Activated CD4-positive, alpha-beta T cell treated with anti-CD3 and anti-CD28 coated beads for 48 hours (primary cell): ENCODE measurements around the gene CIB1.
A peak's percentile ranks its signal among the peaks of the same experiment; 100 is the strongest.
"Not testable (repeated sequence)": the region's sequence is repeated elsewhere in the genome, so short reads cannot be mapped to it uniquely, and the experiment has no call there.

Experiments
- DNase-seq: peaks from one replicate; pipeline ENCODE4 v3.0.0-alpha.2; 2020

The CIB1 gene

DNA sequence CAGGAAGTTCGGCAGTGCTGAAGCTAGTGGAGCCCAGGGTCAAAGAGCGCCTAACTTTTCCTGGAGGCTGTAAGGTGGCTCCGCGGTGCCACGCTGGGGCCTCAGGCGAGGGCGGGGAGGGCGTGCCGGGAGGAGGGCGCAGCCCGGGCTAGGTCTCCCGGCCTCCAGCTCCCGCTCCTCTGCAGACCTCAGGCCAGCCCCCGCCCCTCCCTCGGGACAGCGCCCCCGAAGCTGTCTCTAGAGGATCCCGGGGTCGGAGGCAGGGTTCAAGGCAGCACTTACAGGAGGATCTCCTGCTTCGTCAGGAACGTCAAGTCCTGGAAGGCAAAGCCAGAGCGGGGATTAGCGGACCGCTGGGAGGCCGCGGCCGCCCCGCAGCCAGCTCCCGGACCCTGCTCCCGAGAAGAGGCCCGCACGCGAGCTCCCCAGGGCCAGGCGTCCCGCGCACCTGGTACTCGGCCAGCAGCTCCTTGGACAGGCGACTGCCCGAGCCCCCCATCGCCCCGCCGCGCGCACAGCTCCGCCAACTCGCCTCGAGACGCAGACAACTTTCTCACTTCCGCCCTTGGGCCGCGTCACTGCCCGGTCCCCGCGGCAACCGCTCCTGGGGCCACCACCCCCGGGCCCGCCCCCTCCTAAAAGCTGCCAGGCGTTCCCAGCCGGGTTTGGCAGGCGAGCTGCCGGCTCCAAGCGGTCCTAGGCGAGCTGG is at the start of gene CIB1:
Gene CIB1 (minus strand): TSS at position 555 of the 709 bp plus-strand sequence. CDS start 56 bp downstream, at position 499.
- peak; percentile 98 for DNase-seq

DNA sequence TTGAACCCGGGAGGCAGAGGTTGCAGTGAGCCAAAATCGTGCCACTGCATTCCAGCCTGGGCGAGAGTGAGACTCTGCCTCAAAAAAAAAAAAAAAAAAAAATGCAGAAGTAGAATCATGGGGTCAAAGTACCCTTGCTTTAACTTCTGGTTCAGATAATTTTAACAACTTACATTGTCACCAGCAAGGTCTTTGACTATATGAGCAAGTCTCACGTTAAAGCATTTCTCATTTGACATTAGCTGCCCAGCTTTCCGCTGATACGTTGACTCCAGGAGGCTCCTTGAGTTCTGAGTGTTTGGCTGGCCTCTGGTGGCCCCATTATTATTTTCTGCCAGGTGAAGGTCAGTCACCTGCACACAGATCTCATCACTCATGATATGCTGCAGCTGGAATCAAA is 47.9 kb upstream of the CIB1 start:
- DNase-seq, result not testable (repeated sequence)

DNA sequence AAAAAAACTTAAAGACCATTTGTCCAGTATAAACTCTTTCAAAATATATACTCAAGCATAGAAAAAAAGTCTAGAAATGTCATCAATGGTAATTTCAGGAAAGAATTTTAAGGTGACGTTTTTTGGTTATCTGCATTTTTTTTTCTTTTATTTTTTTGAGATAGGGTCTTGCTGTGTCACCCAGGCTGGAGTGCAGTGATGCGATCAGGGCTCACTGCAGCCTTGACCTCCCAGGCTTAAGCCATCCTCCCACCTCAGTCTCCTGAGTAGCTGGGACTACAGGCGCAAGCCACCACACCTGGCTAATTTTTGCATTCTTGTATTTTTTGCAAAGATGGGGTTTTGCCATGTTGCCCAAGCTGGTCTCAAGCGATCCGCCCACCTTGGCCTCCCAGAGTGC is 47.0 kb upstream of the CIB1 start:
- not testable (repeated sequence) for DNase-seq

GRCh38 chr15:90278467-90278866 is 44.7 kb upstream of the CIB1 start:
- not testable (repeated sequence) for DNase-seq

DNA sequence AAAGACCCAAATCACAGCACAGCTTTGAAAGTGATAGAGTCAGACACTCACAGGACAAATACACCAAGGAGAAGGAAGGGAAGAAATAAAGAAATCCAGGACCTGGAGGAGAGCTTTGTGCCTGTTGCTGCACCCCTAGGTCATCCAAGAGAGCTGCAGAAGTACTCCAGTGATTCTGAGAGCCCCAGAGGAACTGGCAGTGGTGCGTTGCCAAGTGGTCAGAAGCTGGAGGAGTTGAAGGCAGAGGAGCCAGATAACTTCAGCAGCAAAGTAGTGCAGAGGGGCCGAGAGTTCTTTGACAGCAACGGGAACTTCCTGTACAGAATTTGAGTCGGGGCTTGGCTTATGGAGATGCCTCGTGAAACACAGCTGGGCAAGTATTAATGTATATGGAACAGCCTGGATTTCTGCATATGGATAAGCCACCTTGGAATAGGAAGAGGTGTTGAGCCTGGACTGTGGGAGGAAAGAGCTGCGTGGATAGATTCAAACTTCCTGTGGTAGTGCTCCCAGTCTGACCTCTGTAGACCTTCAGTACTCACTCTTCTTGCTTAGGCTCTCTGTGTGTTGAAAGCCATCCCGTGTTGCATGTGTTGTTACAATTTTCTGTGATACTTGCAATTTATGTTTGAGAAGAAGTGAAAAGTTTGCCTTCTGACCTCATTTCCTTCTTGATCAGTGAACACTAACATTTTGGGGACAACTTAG is 37.9 kb upstream of the CIB1 start:
- no peak for DNase-seq

GRCh38 chr15:90270502-90271150 is 36.9 kb upstream of the CIB1 start:
- DNase-seq, result no peak

DNA sequence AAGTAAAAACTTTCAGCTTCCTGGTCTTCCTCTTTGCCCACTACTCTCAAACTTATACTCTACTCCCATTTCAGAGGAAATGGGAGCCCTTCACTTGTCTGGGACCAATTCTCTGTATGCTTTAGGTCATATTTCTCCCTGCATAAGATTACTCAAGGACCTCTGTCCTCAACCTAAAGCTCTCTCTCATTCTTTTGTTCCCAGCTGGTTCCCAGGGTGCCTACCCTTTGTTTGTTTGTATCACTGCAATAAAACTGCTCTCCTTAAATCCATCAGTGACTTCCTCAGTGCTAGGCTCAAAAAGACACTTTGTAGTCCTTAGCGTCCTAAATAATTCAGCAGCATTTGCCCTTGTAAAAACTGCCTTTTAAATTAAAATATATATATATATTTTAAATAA is 34.7 kb upstream of the CIB1 start:
- no peak for DNase-seq

- peak; percentile 48 for DNase-seq
Observed at GRCh38 chr15:90266485-90266884, 32.7 kb upstream of the CIB1 start.

- DNase-seq, result peak; percentile 62
Observed at GRCh38 chr15:90266061-90266431, 32.3 kb upstream of the CIB1 start.

DNA sequence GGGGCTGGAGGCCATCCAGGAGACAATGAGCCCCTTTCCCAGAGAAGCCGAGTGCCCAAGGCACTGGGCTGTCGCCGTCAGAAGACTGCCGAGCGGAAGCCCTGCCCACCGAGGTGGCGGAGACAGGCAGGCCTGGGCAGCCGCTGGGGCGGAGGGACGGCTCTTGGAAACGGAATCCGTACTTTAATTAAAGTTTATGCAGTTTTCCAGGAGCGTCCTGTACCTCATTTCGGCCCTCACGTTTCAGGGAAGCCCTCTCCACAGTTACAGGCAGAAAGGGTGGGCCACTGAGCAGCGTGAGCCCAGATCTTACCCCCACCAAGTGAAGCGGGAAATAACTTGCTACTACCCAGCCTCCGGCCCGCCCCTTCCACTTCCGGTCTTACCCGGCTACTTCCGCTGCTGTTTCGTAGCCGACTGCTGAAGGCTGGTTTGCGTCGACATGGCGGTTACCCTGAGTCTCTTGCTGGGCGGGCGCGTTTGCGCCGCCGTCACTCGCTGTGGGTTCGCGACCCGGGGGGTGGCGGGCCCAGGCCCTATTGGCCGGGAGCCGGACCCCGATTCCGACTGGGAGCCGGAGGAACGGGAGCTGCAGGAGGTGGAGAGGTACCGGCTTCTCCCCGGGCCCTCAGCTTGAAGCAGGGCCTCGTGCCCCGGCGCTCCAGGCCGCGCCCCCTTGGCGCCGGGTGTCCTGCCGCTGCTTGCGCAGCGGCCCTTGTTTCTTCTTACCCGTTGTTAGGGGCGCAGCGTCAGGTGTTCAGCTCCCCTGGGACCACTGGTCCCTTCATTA is 31.7 kb upstream of the CIB1 start, which contains the start of gene NGRN:
Gene NGRN (plus strand): TSS at position 402 of the 790 bp plus-strand sequence. CDS start 41 bp downstream, at position 443.
- DNase-seq, result peak; percentile 94

DNA sequence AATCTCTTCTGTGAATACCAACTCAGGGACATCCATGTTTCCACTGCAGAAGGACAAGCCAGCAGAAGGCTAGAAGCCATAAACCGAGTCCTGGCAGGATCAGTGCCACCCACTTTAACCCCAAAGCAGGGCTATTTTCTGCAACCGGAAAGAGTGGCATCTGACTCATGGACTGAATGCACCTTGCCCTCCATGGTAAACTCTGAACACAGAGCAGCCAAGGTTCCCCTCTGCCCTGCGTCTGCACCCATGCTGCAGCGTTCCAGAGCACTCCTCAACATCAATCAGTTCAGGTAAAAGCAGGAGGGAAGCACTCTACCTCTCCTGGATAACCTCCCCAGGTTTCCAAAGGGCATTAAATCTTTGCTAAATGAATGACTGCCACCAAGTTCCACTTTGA is 30.9 kb upstream of the CIB1 start:
- peak; percentile 51 for DNase-seq

DNA sequence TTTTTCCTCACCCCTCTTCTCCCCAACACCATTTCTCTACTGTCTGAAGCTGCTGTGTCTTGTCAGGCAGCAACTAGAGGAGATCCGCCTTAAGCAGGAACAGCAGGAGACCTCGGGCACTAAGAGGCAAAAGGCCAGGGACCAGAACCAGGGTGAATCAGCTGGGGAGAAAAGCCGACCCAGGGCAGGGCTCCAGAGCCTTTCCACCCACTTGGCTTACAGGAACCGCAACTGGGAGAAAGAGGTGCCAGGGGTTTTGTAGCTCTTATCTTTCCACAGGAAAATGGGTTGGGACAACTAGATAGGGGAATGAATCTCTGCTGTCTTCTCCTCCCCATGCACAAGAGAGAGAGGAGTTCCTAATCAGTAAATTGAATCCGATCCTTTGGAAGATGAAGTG is 28.7 kb upstream of the CIB1 start:
- DNase-seq, result no peak

DNA sequence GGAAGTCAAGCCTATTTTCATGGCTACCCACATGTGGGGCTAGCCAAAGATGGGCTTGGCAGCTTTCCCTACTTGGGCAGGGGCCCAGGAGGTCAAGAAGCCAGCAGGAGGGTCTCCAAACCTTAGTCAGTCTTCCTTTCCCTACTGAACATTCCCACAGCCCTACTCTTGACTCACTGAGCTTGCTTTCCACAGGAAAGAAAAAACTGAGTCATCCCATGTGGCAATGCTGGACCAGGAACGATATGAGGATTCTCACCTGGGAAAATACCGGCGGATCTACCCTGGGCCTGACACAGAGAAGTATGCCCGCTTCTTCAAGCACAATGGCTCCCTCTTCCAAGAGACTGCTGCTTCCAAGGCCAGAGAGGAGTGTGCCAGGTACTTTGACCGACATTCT is 28.1 kb upstream of the CIB1 start:
- no peak for DNase-seq

- not testable (repeated sequence) for DNase-seq
Observed at GRCh38 chr15:90260731-90261130, 27.0 kb upstream of the CIB1 start.

- no peak for DNase-seq
Observed at GRCh38 chr15:90259524-90259923, 25.8 kb upstream of the CIB1 start.

- no peak for DNase-seq
Observed at GRCh38 chr15:90257776-90258175, 24.0 kb upstream of the CIB1 start.

DNA sequence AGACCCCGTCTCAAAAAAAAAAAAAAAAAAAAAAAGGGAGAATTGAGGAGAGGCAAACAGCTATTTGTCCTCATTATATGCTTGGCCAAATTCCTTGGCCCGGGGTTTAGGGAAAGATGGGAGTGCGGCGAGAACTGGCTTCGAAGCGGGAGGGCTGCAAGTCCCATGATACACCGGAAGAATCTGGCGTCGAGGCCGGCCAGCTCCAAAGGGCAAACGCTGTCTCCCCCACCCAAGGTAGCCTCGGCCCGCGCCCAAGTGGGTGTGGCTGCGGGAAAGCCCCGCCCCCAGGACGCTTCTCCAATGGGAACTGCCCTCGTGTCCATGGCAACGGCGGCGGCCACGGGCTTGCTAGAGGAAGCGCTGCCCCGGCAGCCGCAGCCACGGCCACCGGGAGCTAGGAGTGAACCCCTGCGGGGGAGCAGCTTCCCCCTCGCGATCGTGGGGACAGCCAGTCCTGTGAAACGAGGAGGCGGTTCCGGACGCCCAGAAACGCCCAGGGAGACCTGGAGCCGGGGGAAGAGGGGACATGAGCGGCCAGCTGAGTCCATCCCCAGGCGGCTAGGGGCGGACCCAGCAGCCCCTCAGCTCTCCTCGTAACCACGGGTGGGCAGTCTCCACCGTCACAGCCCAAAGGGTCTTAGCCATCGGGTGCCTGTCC is 15.6 kb upstream of the CIB1 start, which contains the start of gene TTLL13:
Gene TTLL13 (plus strand): TSS at position 354 of the 661 bp plus-strand sequence. CDS start 1,075 bp downstream, outside the sequence.
- peak; percentile 92 for DNase-seq

DNA sequence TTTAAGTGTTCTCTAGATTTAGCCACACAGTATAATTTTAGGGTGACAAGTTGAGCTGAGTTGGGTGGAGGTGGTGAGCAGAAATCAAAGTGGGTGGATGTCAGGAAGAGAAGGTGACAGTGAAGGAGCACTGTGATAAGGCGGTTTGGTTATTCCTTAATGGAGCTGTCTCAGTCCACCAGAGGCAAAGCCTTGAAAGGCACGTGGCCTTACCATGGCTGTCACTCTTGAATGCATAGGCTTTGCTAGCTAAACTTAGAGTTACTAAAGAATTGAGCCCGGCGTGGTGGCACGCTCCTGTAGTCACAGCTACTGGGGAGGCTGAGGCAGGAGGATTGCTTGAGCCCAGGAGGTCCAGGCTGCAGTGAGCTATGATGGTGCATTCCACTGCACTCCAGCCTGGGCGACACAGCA is 15.1 kb upstream of the CIB1 start:
- DNase-seq, result no peak

- no peak for DNase-seq
Observed at GRCh38 chr15:90243943-90244639, 10.3 kb upstream of the CIB1 start.

- DNase-seq, result no peak
Observed at GRCh38 chr15:90241343-90242192, 7.8 kb upstream of the CIB1 start.

- no peak for DNase-seq
Observed at GRCh38 chr15:90240856-90241255, 7.1 kb upstream of the CIB1 start.
